Vagina (tissue), 2 donors: ENCODE data around the gene BBOX1.

Source experiments
- CTCF ChIP-seq, 3 experiments: fragments of 450-650 bp in 2 of 3; fragments of 200-600 bp in 1 of 3; sonication (generic) in 1 of 3; IDR thresholded peaks; one replicate each; pipeline ENCODE4 v1.5.1; 2017 to 2019; ENCODE audit warnings: antibody characterized with exemption in 3 of 3, mild to moderate bottlenecking in 2 of 3, moderate library complexity in 2 of 3
- POLR2A ChIP-seq, 2 donors: fragments of 450-650 bp; IDR thresholded peaks; one replicate each; pipeline ENCODE4 v1.6.1; 2017; ENCODE audit warnings: antibody characterized with exemption in 2 of 2, mild to moderate bottlenecking in 2 of 2, moderate library complexity in 2 of 2

- no peak for TF ChIP-seq CTCF (IDR thresholded peaks at IDR 0.05)
- TF ChIP-seq POLR2A (IDR thresholded peaks at IDR 0.05) = no peak
These were observed 23.5 kb downstream of the BBOX1 start for GRCh38 chr11:27064086-27064485.
